EH (cell line): ENCODE data around the gene MRPL54.
A peak's percentile ranks its signal among the peaks of the same experiment; 100 is the strongest.

Experiments used
- DNase-seq: peaks from one replicate; pipeline ENCODE4 v3.0.0-alpha.2; 2015; ENCODE audit warnings: low read depth

Gene MRPL54

GRCh38 chr19:3769494-3769893, 7.0 kb downstream of the MRPL54 start:
- DNase-seq: no peak

GRCh38 chr19:3770136-3770999, 7.9 kb downstream of the MRPL54 start:
- no peak for DNase-seq

- DNase-seq: no peak
These were observed 8.8 kb downstream of the MRPL54 start for GRCh38 chr19:3771000-3771905.

- DNase-seq: no peak
These were observed 9.5 kb downstream of the MRPL54 start, which contains the start of gene RAX2 for GRCh38 chr19:3771906-3772455. Gene RAX2 (minus strand): TSS chr19:3772228. CDS start chr19:3771742, 486 bp downstream.

- DNase-seq: no peak
These were observed 11.5 kb downstream of the MRPL54 start for GRCh38 chr19:3773814-3774515.

- DNase-seq: no peak
These were observed 12.3 kb downstream of the MRPL54 start for GRCh38 chr19:3774621-3775373.

- DNase-seq: no peak
These were observed 12.9 kb downstream of the MRPL54 start for GRCh38 chr19:3775374-3775711.

- no peak for DNase-seq
These were observed 13.3 kb downstream of the MRPL54 start for GRCh38 chr19:3775831-3776230.

- DNase-seq: no peak
These were observed 14.1 kb downstream of the MRPL54 start for GRCh38 chr19:3776479-3777040.

- DNase-seq: no peak
These were observed 15.8 kb downstream of the MRPL54 start for GRCh38 chr19:3778104-3778867.

GRCh38 chr19:3778899-3779723, 16.6 kb downstream of the MRPL54 start:
- DNase-seq: no peak

GRCh38 chr19:3780786-3781304, 18.4 kb downstream of the MRPL54 start:
- DNase-seq: no peak

- DNase-seq: no peak
These were observed 19.1 kb downstream of the MRPL54 start for GRCh38 chr19:3781603-3782002.

- no peak for DNase-seq
These were observed 19.8 kb downstream of the MRPL54 start for GRCh38 chr19:3782330-3782729.

GRCh38 chr19:3782903-3783302, 20.4 kb downstream of the MRPL54 start:
- no peak for DNase-seq

GRCh38 chr19:3783660-3784584, 21.4 kb downstream of the MRPL54 start:
- no peak for DNase-seq

- peak; percentile 9 for DNase-seq
These were observed 22.3 kb downstream of the MRPL54 start for GRCh38 chr19:3784607-3785450.
